K562 (cell line): ENCODE results near the gene CAPRIN2. TPM values are rescaled to one million over a fixed set of nuclear protein-coding genes. Genes with fewer than 3 reads are reported as not detected.
A peak's percentile ranks its signal among the peaks of the same experiment; 100 is the strongest.

ENCODE experiments used
- DLX4 ChIP-seq: fragments of 250-450 bp; sonication (Bioruptor Pico); IDR thresholded peaks from 2 replicates; pipeline ENCODE4 v1.6.1; 2021; ENCODE audit warnings: mild to moderate bottlenecking
- E2F8 ChIP-seq: fragments of 450-650 bp; IDR thresholded peaks from 2 replicates; pipeline ENCODE4 v1.7.1; 2018; ENCODE audit warnings: mild to moderate bottlenecking, low read depth; ENCODE audit not compliant: partially characterized antibody
- EHMT2 ChIP-seq: fragments of 450-650 bp; IDR thresholded peaks from 2 replicates; pipeline ENCODE4 v1.6.1; 2018; ENCODE audit warnings: antibody characterized with exemption
- ELK3 ChIP-seq: fragments of 450-650 bp; formaldehyde crosslinking; IDR thresholded peaks from 2 replicates; pipeline ENCODE4 v1.4.0; 2020; ENCODE audit warnings: mild to moderate bottlenecking
- HDAC3 ChIP-seq: fragments of 450-650 bp; IDR thresholded peaks from 2 replicates; pipeline ENCODE4 v1.6.1; 2018; ENCODE audit warnings: borderline replicate concordance, mild to moderate bottlenecking, moderate library complexity; ENCODE audit not compliant: partially characterized antibody
- IRF9 ChIP-seq: fragments of 450-650 bp; IDR thresholded peaks from 2 replicates; pipeline ENCODE4 v1.6.1; 2016; ENCODE audit warnings: missing biosample characterization, missing genetic modification characterization
- JUN ChIP-seq, 2 experiments: sonication (generic) in 1 of 2; formaldehyde crosslinking in 1 of 2; IDR thresholded peaks; 2 replicates each; pipeline versions ENCODE4 v1.6.1 to v1.8.0; 2012 to 2022; ENCODE audit warnings: borderline replicate concordance in 2 of 2, mild to moderate bottlenecking in 2 of 2, improper control_type of control experiment in 1 of 2, low read depth in 1 of 2, low read length in 1 of 2, missing genetic modification reagents in 1 of 2
- KDM2B ChIP-seq: fragments of 250-450 bp; sonication (Bioruptor Pico); IDR thresholded peaks from 2 replicates; pipeline ENCODE4 v1.8.0; 2021; ENCODE audit warnings: mild to moderate bottlenecking, moderate library complexity
- NCOR1 ChIP-seq: fragments of 450-650 bp; IDR thresholded peaks from 2 replicates; pipeline ENCODE4 v1.6.1; 2016; ENCODE audit warnings: mild to moderate bottlenecking, moderate library complexity
- NEUROD1 ChIP-seq: fragments of 150-350 bp; IDR thresholded peaks from 2 replicates; pipeline ENCODE4 v1.6.1; 2014; ENCODE audit warnings: borderline replicate concordance, low read length, low read depth; ENCODE audit not compliant: partially characterized antibody
- NR2C2 ChIP-seq, 2 experiments: fragments of 200-800 bp in 1 of 2; sonication (Bioruptor generic) in 1 of 2; sonication (generic) in 1 of 2; formaldehyde crosslinking in 1 of 2; IDR thresholded peaks; 2 replicates each; pipeline versions ENCODE4 v1.6.1 to v1.8.0; 2016 to 2022; ENCODE audit warnings: mild to moderate bottlenecking in 1 of 2, missing compliant biosample characterization in 1 of 2, missing genetic modification characterization in 1 of 2, missing genetic modification reagents in 1 of 2
- PML ChIP-seq: IDR thresholded peaks from 2 replicates; pipeline ENCODE4 v1.6.1; 2012; ENCODE audit warnings: low read length, inconsistent platforms
- PYGO2 ChIP-seq: fragments of 450-650 bp; IDR thresholded peaks from 2 replicates; pipeline ENCODE4 v1.6.1; 2016; ENCODE audit warnings: mild to moderate bottlenecking, missing genetic modification characterization, moderate library complexity, missing compliant biosample characterization
- RBM15 ChIP-seq: fragments of 200-400 bp; formaldehyde crosslinking; IDR thresholded peaks from 2 replicates; pipeline ENCODE4 v1.6.1; 2018; ENCODE audit warnings: mild to moderate bottlenecking, low read length, moderate library complexity; ENCODE audit not compliant: insufficient read depth
- STAT5B ChIP-seq: fragments of 250-450 bp; sonication (Bioruptor Pico); IDR thresholded peaks from 2 replicates; pipeline ENCODE4 v1.8.0; 2021; ENCODE audit warnings: mild to moderate bottlenecking, inconsistent platforms
- TRIM24 ChIP-seq, 2 experiments: fragments of 450-650 bp; IDR thresholded peaks; 2 replicates each; pipeline ENCODE4 v1.6.1; 2016
- U2AF1 ChIP-seq: fragments of 200-400 bp; formaldehyde crosslinking; optimal IDR thresholded peaks from 2 replicates; pipeline ENCODE3; 2017; ENCODE audit warnings: mild to moderate bottlenecking, low read depth, low read length, moderate library complexity
- ZBTB12 ChIP-seq: fragments of 250-450 bp; sonication (Bioruptor Pico); IDR thresholded peaks from 2 replicates; pipeline ENCODE4 v1.4.0; 2020
- ZNF696 ChIP-seq: fragments of 250-450 bp; sonication (Bioruptor Pico); conservative IDR thresholded peaks from 2 replicates; pipeline ENCODE4 v1.4.0; 2020; ENCODE audit warnings: mild to moderate bottlenecking, moderate library complexity
- ZNF778 ChIP-seq: fragments of 450-650 bp; formaldehyde crosslinking; IDR thresholded peaks from 2 replicates; pipeline ENCODE4 v1.4.0; 2020; ENCODE audit warnings: mild to moderate bottlenecking, moderate library complexity
- polyA plus RNA-seq, 8 experiments: library from polyadenylated mRNA; depleted of rRNA in 4 of 8; stranded (reverse) in 5 of 8; unstranded in 3 of 8; fragments of >200 nt; fragmentation: Nextera tagmentation in 2 of 8; fragmentation: Illumina TruSeq in 1 of 8; extraction: Ambion mirVana in 2 of 8; extraction: Trizol in 1 of 8; gene quantifications; 2 replicates each; pipeline versions ENCODE4 v1.2.1 to v1.2.3, GENCODE V29; 2011 to 2014; ENCODE audit warnings: inconsistent platforms in 1 of 8, missing spikeins in 1 of 8
- total RNA-seq, 7 experiments: library from RNA; depleted of rRNA in 6 of 7; stranded (reverse); fragments of >200 nt in 6 of 7; fragmentation: Illumina TruSeq in 2 of 7; extraction: Trizol in 2 of 7; gene quantifications; 2 replicates each; pipeline versions ENCODE4 v1.2.1 to v1.2.3, GENCODE V29; 2011 to 2021; ENCODE audit warnings: low replicate concordance in 1 of 7

CAPRIN2 gene
- total and polyA plus RNA-seq, 9 of the 15 experiments (the other 6 are each of a cell fraction or from before 2014, with no cell fraction given), result 2.3 to 14.5 (median 8.9) TPM

- TF ChIP-seq NR2C2 (CRISPR knock-in tag; IDR thresholded peaks at IDR 0.05), result 0 out of 2 replicates have a peak, but pooled peaks have one; percentile 60
- TF ChIP-seq NR2C2 (tag; IDR thresholded peaks at IDR 0.05), result peak; percentile 92
- TF ChIP-seq PML, result no peak
- TF ChIP-seq ELK3, result no peak
- TF ChIP-seq ZNF778 (CRISPR knock-in tag), result no peak
- no peak for TF ChIP-seq ZNF696 (CRISPR knock-in tag)
- no peak for TF ChIP-seq JUN (IDR thresholded peaks at IDR 0.05; ENCODE audit: borderline replicate concordance, low read depth, low read length)
- TF ChIP-seq JUN (CRISPR knock-in tag; IDR thresholded peaks at IDR 0.05; ENCODE audit: borderline replicate concordance), result no peak
- TF ChIP-seq HDAC3, result no peak
- peak in 1 of 2 experiments; percentile 32; a peak in 1 of 4 replicates for TF ChIP-seq TRIM24 (IDR thresholded peaks at IDR 0.05)
- TF ChIP-seq STAT5B (CRISPR knock-in tag), result no peak
- no peak for TF ChIP-seq U2AF1
- peak; percentile 84 for TF ChIP-seq E2F8
- TF ChIP-seq NCOR1, result no peak
- no peak for TF ChIP-seq NEUROD1
- no peak for TF ChIP-seq KDM2B (CRISPR knock-in tag)
- no peak for TF ChIP-seq IRF9
- TF ChIP-seq DLX4, result no peak
- TF ChIP-seq PYGO2 (tag), result no peak
- no peak for TF ChIP-seq EHMT2
- no peak for TF ChIP-seq RBM15
- no peak for TF ChIP-seq ZBTB12
Observed at GRCh38 chr12:30695199-30696102, 59.3 kb downstream of the CAPRIN2 start, which contains the start of gene IPO8 (continued).
